Adrenal gland (tissue), 5 donors: ENCODE measurements around the gene LPCAT3.

Source experiments
- CTCF ChIP-seq, 6 experiments: fragments of 450-650 bp in 4 of 6; fragments of 200-600 bp in 2 of 6; sonication (generic) in 1 of 6; IDR thresholded peaks; 1 replicate in 5 of 6; 2 replicates in 1 of 6; pipeline versions ENCODE4 v1.5.1 to v1.8.0; 2016 to 2021; ENCODE audit warnings: antibody characterized with exemption in 6 of 6, mild to moderate bottlenecking in 2 of 6, moderate library complexity in 1 of 6
- POLR2A ChIP-seq, 2 donors: fragments of 450-650 bp; IDR thresholded peaks; one replicate each; pipeline ENCODE4 v1.6.1; 2017; ENCODE audit warnings: antibody characterized with exemption in 2 of 2, mild to moderate bottlenecking in 2 of 2, moderate library complexity in 1 of 2
- donor health status: DM: no; HTN: no; CAD: no.

- TF ChIP-seq CTCF (IDR thresholded peaks at IDR 0.05) (no peak), POLR2A (IDR thresholded peaks at IDR 0.05) (no peak)
Measured at GRCh38 chr12:6928022-6928702, 90.1 kb downstream of the LPCAT3 start.
